Right atrium auricular region (tissue), 2 donors: ENCODE results near the gene NFIX. TPM values are rescaled to one million over a fixed set of nuclear protein-coding genes. Genes with fewer than 3 reads are reported as not detected.
A peak's percentile ranks its signal among the peaks of the same experiment; 100 is the strongest.

Source experiments
- DNase-seq: peaks from one replicate; pipeline ENCODE4 v3.0.0-alpha.2; 2019; ENCODE audit warnings: low spot score
- H3K27ac ChIP-seq, 2 donors: fragments of 200-600 bp; sonication (generic); 1 replicate in 1 of 2; 2 replicates in 1 of 2; pipeline ENCODE4 v1.5.1; 2016 to 2019
- H3K27me3 ChIP-seq, 2 donors: fragments of 200-600 bp; sonication (generic); one replicate each; pipeline versions ENCODE4 v1.5.1 to v1.6.0; 2017 to 2019
- H3K36me3 ChIP-seq: fragments of 200-600 bp; sonication (generic); one replicate; pipeline ENCODE4 v1.5.1; 2016
- H3K4me1 ChIP-seq, 2 donors: fragments of 200-600 bp; sonication (generic); one replicate each; pipeline versions ENCODE4 v1.5.1 to v1.6.0; 2017 to 2019
- H3K4me3 ChIP-seq, 2 donors: fragments of 200-600 bp; sonication (generic); 1 replicate in 1 of 2; 2 replicates in 1 of 2; pipeline ENCODE4 v1.5.1; 2017 to 2019; ENCODE audit warnings: mild to moderate bottlenecking in 1 of 2, moderate library complexity in 1 of 2
- H3K9me3 ChIP-seq, 2 donors: fragments of 200-600 bp; sonication (generic); one replicate each; pipeline ENCODE4 v1.5.1; 2019
- total RNA-seq, 2 donors: library from RNA; depleted of rRNA; stranded (reverse); fragments of >200 nt; gene quantifications; one replicate each; pipeline ENCODE4 v1.1.0, GENCODE V29; 2016
- TF ChIP-seq, protein P1 (sequence below), 2 donors: fragments of 200-600 bp; sonication (generic); IDR thresholded peaks; one replicate each; pipeline ENCODE4 v1.5.1; 2019; ENCODE audit warnings: antibody characterized with exemption in 2 of 2

The NFIX gene
- total RNA-seq, 2 donors from 2014 or later, result 56.5 to 69.8 TPM

DNA sequence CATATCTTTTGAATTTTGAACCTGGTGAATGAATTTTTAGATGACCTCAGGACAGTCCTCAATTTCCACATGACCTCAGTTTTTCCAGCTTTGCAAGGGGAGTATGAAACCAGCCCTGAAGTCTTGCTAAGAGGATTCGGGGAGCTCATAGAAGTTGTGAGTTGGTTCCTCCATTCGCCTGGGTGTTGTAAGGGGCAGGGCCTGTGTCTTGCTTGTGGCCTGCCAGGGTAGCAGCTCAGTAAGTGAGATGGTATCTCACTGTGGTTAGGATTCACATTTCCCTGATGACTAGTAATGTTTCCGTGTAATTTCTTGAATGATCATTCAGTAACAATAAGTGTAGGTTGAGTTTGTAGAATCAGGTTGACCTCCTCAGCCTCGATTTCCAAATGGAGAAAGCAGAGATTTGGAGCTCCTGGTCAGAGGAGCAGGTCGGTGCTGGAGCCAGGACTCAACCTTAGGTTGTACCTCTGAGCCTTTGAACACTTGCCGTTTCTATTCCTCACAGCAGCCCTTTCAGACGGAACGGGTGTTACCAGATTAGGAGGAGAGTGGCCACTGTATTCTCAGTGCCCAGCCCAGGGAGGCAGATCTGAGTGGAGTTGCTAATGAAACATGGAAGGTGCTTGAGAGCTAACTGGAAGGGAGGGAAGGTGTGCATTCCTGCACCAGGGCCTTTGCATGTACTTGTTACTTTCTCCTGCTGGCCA lies 137.4 kb downstream of the NFIX start:
- H3K27me3 ChIP-seq, result no peaks in the 10 kb centered on the region
- peaks cover 26% of the 10 kb centered on the region for H3K36me3 ChIP-seq
- no peak overlapping the region for H3K27ac ChIP-seq
- TF ChIP-seq, protein P1, sequence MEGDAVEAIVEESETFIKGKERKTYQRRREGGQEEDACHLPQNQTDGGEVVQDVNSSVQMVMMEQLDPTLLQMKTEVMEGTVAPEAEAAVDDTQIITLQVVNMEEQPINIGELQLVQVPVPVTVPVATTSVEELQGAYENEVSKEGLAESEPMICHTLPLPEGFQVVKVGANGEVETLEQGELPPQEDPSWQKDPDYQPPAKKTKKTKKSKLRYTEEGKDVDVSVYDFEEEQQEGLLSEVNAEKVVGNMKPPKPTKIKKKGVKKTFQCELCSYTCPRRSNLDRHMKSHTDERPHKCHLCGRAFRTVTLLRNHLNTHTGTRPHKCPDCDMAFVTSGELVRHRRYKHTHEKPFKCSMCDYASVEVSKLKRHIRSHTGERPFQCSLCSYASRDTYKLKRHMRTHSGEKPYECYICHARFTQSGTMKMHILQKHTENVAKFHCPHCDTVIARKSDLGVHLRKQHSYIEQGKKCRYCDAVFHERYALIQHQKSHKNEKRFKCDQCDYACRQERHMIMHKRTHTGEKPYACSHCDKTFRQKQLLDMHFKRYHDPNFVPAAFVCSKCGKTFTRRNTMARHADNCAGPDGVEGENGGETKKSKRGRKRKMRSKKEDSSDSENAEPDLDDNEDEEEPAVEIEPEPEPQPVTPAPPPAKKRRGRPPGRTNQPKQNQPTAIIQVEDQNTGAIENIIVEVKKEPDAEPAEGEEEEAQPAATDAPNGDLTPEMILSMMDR (IDR thresholded peaks at IDR 0.05), result no peak
- no peak overlapping the region for H3K4me3 ChIP-seq
- no peak for DNase-seq
- H3K9me3 ChIP-seq, result no peaks in the 10 kb centered on the region
- H3K4me1 ChIP-seq, result peaks cover 0 to 19% of the 10 kb centered on the region in 2 donors

DNA sequence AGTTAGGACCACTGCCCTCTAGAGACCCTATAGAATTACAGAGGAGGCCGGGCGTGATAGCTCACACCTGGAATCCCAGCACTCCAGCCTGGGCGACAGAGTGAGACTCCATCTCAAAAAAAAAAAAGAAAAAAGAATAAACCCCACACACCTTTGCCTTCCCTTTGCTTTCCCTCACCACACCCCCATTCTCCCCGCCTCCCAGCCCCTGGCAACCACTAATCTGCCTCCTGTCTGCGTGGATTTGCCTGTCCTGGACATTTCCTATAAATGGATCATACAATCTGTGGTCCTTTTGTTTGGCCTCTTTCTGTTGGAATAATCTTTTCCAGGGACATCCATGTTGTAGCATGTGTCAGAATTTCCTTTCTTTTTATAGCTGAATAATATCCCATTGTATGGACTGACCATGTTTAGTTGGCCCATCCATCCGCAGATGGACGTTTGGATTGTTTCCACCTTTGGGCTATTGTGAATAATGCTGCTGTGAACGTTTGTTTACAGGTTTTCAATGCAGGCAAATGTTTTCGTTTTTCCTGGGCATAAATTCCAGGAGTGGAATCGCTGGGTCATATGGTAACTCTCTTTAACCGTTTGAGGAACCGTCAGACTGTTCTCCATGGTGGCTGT lies 138.1 kb downstream of the NFIX start:
- H3K27ac ChIP-seq, result peak overlapping the region in 1 of 2 donors; percentile 5
- H3K36me3 ChIP-seq, result peaks cover 33% of the 10 kb centered on the region
- no peak overlapping the region for H3K4me3 ChIP-seq
- no peaks in the 10 kb centered on the region for H3K9me3 ChIP-seq
- no peak for DNase-seq
- H3K4me1 ChIP-seq, result peaks cover 0 to 19% of the 10 kb centered on the region in 2 donors
- TF ChIP-seq, protein P1 (IDR thresholded peaks at IDR 0.05), result no peak
- no peaks in the 10 kb centered on the region for H3K27me3 ChIP-seq

DNA sequence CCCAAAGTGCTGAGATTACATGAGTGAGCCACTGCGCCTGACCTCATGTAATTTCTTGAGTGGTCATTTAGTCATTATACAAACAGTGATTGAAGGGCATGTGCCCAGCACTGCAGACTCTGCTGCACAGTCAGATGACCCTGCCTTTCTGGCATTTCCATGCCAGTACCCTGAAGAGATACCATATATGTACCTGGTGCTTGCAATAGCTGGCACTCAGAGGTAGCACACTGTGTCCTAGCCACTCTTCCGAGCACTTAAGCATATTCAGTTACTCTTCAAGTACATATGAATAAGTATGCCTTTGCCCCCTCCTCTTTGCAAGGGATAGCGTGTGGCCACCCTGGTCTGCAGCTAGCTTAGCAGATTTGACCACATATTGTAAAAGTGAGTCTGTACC lies 139.4 kb downstream of the NFIX start:
- peak overlapping the region; percentile 53 to 54 for H3K27ac ChIP-seq
- no peaks in the 10 kb centered on the region for H3K9me3 ChIP-seq
- peaks cover 0 to 19% of the 10 kb centered on the region in 2 donors for H3K4me1 ChIP-seq
- no peak for DNase-seq
- TF ChIP-seq, protein P1 (IDR thresholded peaks at IDR 0.05), result no peak
- H3K36me3 ChIP-seq, result peaks cover 41% of the 10 kb centered on the region
- H3K27me3 ChIP-seq, result no peaks in the 10 kb centered on the region
- H3K4me3 ChIP-seq, result no peak overlapping the region

DNA sequence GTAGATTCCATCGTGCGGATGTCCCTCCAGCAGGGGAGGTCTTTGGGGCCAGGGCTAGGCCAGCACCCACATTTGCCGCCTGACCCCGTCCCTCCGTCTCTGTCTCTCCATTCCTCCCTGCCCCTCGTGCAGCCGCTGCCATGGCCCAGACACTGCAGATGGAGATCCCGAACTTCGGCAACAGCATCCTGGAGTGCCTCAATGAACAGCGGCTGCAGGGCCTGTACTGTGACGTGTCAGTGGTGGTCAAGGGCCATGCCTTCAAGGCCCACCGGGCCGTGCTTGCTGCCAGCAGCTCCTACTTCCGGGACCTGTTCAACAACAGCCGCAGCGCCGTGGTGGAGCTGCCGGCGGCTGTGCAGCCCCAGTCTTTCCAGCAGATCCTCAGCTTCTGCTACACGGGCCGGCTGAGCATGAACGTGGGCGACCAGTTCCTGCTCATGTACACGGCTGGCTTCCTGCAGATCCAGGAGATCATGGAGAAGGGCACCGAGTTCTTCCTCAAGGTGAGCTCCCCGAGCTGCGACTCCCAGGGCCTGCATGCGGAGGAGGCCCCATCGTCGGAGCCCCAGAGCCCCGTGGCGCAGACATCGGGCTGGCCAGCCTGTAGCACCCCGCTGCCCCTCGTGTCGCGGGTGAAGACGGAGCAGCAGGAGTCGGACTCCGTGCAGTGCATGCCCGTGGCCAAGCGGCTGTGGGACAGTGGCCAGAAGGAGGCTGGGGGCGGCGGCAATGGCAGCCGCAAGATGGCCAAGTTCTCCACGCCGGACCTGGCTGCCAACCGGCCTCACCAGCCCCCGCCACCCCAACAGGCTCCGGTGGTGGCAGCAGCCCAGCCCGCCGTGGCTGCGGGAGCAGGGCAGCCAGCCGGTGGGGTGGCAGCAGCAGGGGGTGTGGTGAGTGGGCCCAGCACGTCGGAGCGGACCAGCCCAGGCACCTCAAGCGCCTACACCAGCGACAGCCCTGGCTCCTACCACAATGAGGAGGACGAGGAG lies 140.1 kb downstream of the NFIX start:
- H3K36me3 ChIP-seq, result peaks cover 41% of the 10 kb centered on the region
- TF ChIP-seq, protein P1 (IDR thresholded peaks at IDR 0.05), result no peak
- H3K4me3 ChIP-seq, result no peak overlapping the region
- no peaks in the 10 kb centered on the region for H3K9me3 ChIP-seq
- H3K4me1 ChIP-seq, result peaks cover 0 to 19% of the 10 kb centered on the region in 2 donors
- H3K27ac ChIP-seq, result peak overlapping the region; percentile 53 to 54
- H3K27me3 ChIP-seq, result no peaks in the 10 kb centered on the region
- DNase-seq, result no peak

DNA sequence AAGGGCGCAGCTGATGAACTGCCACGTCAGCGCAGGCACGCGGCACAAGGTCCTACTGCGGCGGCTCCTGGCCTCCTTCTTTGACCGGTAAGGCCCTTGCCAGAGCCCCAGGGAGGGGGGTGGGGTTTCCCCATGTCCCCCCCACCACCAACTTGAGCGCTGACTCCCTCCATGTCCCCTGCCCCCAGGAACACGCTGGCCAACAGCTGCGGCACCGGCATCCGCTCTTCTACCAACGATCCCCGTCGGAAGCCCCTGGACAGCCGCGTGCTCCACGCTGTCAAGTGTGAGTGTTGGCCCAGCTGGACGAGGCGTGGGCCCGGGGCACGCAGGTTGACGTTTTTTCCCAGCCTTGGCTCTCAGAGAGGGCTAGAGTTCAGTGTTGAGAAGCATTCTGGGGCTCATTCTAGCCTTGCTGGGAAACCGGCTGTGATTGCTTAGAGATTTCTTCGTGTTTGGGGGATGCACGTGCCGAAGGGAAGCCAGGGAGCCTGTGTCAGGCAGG lies 142.1 kb downstream of the NFIX start:
- no peaks in the 10 kb centered on the region for H3K9me3 ChIP-seq
- TF ChIP-seq, protein P1 (IDR thresholded peaks at IDR 0.05), result no peak
- H3K4me1 ChIP-seq, result peaks cover 0 to 19% of the 10 kb centered on the region in 2 donors
- DNase-seq, result no peak
- H3K36me3 ChIP-seq, result peaks cover 41% of the 10 kb centered on the region
- H3K27ac ChIP-seq, result no peak overlapping the region
- no peaks in the 10 kb centered on the region for H3K27me3 ChIP-seq
- no peak overlapping the region for H3K4me3 ChIP-seq
